ENCODE results near the gene SMOC2. TPM values are rescaled to one million over a fixed set of nuclear protein-coding genes. Genes with fewer than 3 reads are reported as not detected.
A peak's percentile ranks its signal among the peaks of the same experiment; 100 is the strongest.

The SMOC2 gene
- polyA plus RNA-seq, 12 donors, result 59.8 to 133 (median 90.2) TPM; not detected in 1

DNA sequence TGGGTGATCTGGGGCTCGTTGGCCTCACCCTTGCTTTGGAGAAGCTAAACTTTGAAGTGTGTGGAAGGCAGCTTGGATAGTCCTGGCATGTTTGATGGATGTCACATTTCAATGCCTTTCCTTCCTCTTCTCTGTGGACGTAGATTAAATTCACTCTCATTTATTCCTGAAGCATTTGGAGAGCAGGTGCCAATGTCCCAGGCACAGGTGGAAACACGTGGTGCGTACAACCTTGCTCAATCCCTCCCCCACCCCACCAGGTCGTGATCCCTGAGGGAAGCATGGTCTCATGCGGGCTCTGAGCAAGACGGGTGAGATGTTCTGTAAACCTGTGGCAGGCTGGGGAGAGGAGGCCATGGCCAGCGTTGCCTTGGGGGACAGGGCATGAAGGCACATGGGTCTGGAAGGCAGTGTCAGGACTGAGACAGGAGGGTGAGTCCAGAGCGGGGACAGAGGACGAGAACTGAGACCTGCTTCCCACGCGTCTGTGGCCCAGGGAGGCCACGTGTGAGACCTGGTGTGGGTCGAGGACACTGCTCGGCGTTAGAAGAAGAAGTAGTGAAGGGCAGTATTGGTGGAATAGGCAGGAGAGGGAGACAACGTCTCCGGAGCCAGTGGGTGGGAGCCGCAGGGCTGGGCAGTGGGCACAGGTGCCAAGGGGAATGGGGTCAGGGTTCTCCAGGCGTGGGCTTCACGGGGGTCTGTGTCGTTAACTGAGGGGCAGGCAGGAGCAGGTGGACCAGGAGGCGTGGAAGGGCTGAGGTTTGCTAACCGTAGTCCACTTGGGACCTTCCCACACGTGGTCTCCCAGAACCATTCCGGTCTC lies 34.4 kb downstream of the SMOC2 start:
- DNase-seq, result no peak

DNA sequence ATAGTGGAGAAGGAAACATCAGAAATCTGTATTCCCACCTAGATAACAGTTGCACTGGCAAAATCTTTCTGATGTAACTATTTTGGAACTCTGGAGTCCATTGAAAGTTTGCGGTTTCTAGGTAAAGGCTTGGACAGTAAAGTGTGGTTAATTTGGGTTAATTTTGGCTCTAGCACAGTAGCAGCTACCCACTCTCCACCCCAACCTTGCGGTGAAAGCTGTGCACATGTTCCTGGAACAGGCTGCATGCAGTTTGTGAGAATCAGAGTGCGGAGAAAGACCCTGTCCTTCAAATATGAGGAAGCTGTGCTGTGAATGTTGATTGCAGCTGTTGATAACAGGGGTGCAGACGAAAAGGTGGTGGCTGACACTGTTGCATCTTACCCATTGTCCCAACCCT lies 38.4 kb downstream of the SMOC2 start:
- DNase-seq, result no peak

DNA sequence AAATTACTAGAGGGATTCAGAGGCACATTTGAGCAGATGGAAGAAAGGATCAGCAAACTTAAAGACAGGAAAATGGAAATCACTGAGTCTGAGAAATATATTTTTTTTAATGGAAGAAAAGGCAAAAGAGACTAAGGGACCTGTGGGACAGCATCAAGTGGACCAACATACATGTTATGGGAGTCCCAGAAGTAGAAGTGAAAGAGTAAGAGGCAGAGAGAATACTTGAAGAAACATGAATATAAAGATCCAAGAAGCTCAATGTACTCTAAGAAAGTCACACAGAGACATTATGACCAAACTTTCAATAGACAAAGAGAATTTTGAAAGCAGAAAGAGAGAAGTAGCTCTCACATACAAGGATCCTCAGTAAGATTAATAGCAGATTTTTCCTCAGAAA lies 39.5 kb downstream of the SMOC2 start:
- no peak for DNase-seq

DNA sequence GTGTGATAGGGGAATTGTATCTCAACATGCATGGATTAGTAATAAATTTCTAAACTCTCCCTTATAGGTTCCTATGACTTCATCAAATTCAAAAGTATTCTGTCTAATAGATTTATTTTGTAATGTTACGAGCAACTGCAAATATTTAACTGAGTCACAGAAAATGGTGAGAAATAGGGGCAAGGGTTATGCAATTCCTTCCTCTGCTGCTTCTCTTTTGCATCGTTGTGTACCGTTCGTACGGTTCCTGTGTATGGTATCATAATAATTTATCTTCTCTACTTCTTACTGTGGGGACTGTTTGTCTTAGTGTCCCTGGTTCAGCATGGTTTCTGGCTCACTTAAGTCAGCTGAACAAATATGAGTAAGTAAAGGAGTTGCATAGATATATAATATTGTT lies 44.8 kb downstream of the SMOC2 start:
- no peak for DNase-seq

DNA sequence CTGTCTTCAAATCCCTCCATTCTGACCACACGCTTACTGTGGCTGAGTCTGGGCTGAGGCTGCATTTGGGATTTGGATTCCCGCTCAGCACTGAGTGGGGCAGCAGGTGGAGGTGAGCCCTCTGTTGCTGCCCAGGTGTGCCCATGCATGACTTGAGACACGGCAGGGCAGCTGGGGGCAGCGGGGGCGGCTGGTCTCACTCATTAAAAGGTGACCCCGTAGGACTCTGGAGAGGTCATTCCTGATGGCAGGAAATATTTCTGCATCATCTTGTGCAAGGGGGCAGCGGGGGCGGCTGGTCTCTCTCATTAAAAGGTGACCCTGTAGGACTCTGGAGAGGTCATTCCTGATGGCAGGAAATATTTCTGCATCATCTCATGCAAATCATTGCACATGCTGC lies 49.8 kb downstream of the SMOC2 start:
- no peak for DNase-seq

DNA sequence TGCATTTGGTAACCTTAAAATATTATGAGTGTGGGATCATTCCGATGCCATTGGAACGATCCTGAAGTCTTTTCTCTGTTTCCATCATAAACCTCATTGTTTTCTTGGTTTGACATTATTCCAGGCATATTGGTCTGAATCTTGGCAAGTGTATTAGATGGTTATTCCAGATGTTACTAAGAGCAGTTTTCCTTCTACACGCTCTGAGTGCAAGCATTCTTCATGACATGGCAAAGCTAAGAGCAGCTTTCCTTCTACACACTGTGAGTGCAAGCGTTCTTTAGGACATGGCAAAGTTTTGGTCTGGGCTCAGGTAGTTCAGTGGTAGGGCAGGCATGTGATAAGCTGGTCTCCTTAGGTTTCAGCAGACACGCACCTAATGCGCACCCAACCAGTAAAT lies 53.0 kb downstream of the SMOC2 start:
- peak; percentile 76 for DNase-seq

DNA sequence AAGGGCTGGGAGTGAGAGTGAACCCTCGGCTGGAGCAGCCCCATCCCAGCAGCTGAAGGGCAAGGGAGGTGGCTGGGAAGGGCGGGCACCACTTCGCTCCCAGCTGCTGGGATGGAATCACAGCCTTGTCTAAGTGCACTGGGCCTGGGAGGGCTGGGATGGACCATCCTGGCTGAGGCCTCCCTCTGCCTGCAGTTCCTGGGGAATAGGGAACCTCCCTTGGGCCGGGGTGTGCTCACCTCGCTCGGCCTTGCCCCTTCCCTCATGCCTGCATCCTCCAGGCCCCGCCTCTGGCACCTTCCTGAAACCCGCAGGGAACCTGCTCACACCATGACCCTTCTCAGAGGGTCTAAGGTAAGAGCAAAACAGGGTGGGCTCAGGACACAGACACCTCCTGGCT lies 53.7 kb downstream of the SMOC2 start:
- DNase-seq, result no peak

DNA sequence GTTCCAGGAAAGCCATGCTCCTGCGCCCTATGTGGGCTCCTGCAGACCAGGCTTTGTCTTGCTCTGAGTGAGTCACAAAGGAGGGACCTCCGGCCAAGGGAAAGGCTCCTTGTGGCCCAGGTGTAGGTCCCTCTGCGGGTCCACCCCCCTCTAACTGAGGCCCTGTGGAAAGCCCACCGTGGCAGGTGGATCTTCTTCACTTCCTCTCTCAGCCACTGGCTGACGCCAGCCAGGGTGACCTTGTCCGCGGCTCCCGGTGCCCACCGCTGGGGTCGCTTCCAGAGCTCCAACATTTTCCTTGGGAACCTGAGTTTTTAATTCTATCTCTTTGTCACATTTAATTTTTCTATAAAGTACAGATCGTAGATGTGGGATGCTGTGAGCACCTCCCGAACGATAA lies 54.1 kb downstream of the SMOC2 start:
- DNase-seq, result no peak

DNA sequence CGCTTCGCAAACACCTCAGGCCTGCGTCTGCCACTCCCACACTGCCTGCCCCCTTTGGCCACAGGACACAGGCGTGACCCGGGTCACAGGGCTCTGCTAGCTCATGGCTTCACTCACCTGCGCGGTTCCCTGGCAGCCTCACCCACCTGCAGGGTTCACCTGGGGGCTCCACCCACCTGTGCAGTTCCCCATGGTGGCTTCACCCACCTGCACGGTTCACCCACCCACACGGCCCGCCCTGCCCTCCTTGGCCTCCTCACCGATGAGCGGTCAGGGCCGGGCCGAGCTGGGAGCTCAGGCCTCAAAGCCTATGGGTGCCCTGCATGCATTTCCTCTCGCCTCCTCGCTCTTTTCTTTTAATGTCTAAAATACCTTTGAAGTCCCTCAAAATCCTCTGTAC lies 54.7 kb downstream of the SMOC2 start:
- no peak for DNase-seq

DNA sequence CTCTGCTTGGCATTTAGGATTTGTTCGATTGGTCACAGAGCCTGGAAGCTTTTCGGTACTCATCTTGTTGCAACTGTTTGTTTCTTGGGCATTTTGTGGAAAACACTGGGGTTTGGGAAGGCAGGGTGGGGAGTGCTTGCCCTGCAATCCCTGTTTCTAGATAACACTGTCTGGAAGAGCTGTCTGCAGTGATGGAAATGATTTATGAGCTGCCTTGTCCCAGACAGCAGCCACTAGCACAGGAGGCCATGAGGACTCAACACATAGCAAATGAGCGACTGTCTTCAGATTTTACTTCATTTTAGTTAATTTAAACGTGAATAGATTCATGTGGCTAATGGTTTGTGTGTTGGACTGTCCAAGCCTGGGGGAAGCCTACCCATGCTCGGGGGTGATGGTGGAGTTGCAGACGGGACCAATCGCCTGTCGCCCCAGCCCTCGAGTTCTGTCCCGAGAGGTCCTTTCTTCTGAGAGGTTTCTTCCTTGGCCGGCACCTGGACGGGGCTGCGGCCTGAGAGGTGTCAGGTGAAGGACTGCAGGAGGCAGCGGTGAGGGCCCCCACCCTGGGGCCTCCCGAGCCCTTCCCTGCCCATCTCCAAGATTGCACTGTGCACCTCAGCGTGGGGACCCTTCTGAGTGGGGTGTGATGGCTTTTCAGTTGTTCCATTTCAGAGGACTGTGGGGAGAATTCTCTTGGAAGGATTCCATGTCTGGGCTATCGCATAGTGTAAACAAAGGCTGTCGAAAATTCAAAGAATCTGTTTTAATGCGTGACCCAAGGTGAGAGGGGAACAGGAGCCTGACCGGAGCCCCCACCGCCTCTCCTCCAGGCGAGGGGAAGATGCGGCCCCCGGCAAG lies 55.4 kb downstream of the SMOC2 start:
- DNase-seq, result no peak

DNA sequence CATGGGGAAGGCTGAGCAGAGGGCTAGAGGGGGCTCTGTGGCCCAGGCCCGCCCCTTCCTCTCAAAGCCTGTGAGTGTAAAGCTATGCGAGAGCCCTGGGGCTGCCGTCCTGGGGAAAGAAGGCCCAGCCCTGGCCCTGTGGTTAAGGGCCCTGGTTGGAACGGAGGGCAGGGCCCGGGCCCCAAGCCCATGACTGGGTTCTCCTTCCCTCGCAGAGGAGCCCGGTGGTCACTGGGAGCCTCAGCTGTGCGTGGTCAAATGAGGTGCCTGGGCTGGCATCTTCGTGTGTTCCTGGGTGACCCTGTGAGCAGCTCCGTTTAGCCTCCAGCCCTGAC lies 56.0 kb downstream of the SMOC2 start:
- DNase-seq, result no peak

DNA sequence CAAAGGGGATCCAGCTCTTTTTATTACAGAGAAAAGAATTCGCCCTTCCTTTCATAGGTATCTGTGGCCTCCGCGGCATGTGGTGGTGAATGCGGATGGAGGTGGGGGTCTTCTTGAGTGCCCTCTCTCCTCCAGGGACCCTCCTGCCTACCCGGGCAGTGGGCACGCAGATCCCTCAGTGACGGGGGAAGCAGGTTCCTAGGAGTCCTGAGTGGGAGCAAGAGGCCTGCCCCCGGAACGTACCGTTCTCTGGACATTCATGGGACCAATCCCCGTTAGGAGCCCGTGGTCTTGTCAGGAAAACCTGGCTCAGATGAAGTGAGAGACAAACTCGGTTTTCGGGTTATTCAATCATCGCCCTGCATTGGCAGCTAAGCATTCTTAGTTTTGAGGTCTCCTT lies 56.4 kb downstream of the SMOC2 start:
- no peak for DNase-seq

DNA sequence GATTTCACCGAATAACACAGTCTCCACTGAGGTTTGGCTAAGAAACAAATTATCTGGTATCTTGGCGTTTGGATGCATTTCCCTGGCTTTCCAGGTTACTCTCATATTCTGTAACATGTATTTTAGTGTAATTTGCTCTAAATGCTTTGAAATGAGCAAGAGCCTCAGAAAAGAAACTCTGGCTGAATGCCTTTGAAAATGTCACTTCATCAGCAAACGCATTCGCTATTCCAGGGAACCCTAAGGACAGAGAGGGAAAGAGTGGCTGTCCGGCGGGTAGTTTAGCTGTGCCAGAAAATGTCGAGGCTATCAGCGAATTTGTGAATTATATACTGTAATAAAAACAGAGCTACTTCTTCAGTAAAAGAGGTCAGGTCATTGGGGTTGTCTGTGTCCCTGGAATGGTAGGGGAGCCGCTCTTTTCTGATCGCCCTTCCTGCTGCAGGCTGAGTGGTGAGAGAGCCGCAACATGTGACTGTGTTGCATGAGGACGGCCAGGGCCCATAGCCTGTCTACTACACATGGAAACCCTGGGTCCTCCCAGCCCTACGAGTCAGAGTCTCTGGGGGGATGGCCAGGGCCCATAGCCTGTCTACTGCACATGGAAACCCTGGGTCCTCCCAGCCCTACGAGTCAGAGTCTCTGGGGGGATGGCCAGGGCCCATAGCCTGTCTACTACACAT lies 57.3 kb downstream of the SMOC2 start:
- DNase-seq, result peak; percentile 62

DNA sequence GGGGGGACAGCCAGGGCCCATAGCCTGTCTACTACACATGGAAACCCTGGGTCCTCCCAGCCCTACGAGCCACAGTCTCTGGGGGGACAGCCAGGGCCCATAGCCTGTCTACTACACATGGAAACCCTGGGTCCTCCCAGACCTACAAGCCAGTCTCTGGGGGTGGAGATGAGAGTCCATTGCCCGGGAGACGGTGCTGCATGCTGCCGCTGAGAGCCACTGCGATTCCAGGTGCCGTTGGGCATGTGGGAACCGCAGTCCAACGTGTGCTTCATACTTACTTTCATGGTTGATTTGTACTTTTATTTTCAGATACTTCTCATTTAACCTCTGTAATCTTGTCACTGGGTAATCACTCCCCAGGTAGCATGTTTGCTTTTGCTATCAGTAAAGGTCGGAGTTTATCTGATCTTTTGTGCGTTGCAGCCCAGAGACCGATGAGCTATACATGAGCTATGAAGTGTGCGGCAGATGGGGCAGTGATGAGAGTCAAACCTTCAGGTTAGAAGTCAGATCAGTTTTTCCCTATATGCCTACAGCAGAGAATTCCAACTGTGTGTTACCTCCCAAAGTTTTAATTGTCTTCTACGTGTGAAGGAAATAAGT lies 58.2 kb downstream of the SMOC2 start:
- DNase-seq, result no peak

DNA sequence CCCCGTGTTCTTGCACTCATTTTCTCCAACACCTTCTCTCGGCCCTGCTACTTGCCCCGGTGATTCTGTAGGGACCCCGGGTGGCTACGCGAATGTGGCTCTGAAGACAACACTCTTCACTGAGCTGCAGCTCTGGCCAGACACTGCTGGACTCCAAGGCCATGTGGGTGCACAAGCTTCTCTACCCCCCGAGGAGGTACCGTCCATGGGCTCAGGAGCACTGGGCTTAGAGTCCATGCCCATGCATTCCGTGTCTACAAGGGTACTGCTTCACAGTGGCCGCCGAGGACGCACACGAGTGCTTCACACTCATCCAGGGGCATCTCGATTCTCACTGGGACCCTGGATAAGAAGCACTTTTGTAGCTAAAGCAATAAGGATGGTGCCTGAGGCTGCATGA lies 59.5 kb downstream of the SMOC2 start:
- DNase-seq, result no peak

DNA sequence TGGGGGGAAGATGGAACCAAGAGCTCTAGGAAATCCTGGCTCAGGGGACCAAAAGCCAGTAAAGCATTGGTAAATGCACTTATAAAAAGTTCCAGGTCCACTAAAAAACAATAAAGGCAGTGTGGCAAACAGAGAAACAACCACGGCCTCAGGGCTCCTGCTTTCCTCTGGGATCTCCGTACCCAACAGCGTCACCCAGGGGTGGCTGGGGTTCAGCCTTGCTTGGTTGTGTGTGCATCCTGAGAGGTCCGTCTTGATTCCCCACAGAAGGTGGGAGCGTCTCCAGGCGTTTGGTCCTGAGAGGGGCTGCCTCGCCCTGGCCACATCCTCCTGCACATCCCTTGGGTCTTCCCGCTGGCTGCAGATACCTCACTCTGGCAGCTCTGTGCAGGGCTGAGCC lies 60.6 kb downstream of the SMOC2 start:
- no peak for DNase-seq

DNA sequence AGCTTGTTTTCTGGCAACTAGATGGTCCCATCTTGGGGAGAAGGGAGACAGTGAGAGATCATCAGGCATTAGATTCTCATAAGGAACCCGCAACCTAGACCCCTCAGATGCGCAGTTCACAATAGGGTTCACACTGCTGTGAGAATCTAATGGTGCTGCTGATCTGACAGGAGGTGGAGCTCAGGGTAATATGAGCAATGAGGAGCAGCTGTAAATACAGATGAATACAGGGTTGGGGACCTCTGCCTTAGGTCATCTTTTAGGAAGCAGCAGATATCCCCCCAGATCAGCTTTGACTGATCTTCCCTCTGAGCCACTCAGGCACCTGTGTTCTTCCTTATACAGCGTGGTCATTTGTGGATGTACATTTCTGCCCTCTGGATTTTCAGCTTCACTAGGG lies 63.4 kb downstream of the SMOC2 start:
- DNase-seq, result no peak

DNA sequence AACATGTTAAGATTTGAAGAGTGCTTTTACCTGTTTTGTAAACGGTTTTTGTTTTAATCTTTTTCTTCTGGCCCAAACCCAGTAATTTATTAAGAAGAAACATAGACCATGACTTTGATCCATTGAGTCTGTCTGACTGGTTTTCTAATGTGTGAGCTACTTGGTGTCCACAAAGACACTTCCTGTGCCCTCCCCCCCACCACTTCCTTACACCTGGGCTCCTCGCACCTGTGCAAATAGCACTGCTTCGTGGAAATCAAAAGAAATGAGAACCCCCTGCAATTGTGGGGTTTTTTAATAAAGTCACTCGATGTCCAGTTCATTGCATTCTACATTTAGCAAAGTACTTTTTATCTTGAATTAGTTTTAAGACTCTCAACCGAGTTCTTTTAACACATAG lies 65.5 kb downstream of the SMOC2 start:
- DNase-seq, result no peak

DNA sequence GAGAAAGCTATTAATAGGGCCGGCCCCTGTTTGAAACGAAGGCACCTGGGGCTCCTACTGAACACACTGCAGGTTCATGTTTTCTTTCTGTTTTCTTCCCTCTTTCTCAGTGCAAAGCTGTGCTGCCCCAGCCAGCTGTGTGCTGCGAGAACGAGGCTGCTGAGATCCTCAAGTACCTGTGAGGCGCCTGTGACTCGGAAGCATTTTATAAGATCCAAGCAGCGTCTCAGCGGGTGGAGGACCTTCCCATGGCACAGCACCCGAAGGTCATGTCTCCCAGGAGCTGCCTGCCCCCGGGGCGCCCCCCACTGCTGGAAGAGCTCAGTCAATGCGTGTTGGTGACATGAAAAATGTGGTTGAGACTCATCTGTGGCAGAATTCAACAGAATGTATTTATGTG lies 66.3 kb downstream of the SMOC2 start:
- DNase-seq, result no peak

DNA sequence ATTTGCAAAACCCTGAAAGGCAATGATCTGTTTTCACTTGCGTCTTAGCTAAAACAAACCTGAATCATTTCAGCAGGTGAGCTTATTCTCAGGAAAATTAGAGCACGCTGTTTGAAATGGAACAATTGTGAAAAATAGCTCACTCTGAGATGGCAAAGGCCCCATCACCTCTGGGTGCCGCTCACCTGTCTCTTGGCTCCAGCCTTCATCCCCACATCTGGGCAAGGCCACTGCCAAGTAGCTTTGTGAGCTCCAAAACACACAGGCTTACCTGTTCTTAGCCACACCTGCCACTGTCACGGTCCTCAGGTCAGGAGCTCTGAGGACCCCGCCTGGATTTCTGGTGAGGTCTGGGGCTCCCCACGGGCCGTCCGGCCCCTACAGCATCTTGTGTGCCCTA lies 66.7 kb downstream of the SMOC2 start:
- DNase-seq, result no peak

DNA sequence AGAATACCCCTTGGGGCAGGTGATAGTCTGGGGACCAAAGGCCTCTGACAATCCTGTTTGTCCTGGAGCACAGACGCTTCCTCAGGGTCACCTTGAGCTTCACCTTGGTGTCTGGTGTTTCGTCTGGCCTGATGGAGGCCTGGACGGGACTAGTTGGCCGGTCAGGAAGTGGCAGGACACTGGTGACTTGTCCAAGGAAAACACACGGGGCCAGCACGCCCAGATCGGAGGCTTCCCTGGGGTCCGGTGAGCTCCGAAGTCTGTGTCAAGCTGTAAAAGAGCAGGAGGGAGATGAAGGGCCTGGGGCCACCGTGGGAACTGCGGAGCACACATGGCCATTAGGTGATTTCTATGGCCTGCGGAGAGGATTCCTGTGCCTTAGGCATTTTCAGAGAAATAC lies 67.9 kb downstream of the SMOC2 start:
- DNase-seq, result no peak

DNA sequence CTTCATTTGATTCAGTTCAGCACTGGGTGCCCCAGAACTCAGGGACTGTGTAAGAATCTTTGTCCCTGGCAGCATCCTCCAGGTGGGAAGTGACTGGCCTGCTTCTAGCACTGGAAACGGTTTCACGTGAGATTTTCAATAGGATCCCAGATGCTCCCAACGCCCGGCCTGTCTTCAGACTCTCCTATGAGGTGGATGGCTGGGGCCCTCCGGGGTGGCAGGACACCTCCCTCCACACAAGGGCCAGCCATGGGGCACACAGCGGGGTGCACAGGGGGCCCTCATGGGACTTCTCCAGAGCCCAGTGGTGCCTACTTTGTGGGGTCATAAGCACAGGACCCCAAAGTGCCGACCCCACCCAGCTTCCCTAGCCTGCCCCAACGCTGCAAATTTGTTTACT lies 72.8 kb downstream of the SMOC2 start:
- DNase-seq, result no peak

Measured in muscle of arm (tissue), 12 donors.